HG03039 (cell line): ENCODE data around the gene CEP128.

Experiments used
- ATAC-seq: cut with Tn5 transposase; IDR thresholded peaks from one replicate; pipeline ENCODE4 v1.9.1; 2021; ENCODE audit warnings: mild to moderate bottlenecking, moderate library complexity; ENCODE audit not compliant: unreplicated experiment

Gene CEP128

DNA sequence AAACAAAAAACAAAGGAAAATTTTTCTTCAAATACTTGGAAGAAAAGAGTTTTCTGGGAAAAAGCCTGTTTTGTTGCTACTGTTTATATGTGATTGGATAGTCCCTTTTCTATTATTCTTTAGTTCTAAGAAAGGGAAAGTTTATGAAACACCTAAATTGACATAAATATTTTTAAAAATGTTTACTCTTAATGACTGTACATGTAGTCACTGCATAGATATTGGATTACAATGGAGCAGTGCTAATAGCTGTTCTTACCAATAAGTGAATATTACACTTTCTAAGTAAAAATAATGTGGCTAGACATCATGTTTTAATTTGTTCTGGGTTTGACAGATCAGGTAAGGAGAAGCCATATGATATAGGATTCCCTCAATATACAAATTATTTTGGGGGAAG lies 377.5 kb downstream of the CEP128 start:
- no peak for ATAC-seq

DNA sequence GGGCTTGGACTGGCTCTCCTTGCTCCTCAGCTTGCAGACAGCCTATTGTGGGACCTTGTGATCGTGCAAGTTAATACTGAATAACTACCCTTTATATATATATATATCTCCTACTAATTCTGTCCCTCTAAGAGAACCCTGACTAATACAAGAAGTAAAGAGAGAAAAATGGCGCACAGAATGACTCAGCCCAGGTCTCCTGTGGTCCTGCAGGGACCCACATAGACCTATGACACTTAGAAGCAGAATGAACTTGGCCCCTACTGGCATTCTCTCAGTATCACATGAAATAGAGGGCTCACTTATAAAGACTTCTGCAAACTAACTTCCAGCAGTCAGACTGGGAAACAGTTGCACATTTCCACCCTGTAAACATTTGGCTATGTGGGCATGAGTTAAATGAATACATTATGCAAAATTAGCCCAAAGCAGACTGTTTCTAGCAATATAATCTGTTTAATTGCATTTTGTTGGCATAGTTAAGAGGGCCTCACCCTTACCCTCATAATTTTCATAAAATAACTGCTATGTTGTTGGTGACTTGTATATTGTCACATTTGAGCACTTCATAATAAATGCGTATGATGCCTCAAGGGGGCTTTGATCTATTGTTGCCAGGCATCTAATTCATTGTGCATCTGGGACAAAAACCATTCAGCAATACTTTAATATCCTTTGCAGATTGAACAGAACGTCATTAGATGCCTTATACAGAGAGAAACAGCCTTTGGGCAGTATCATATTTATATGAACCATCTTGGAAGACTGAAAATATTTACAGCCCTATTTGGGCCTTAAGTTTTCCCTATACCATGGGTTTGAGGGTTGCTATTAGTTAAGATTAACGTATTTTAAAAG lies 380.5 kb downstream of the CEP128 start:
- ATAC-seq = peak; percentile 99

DNA sequence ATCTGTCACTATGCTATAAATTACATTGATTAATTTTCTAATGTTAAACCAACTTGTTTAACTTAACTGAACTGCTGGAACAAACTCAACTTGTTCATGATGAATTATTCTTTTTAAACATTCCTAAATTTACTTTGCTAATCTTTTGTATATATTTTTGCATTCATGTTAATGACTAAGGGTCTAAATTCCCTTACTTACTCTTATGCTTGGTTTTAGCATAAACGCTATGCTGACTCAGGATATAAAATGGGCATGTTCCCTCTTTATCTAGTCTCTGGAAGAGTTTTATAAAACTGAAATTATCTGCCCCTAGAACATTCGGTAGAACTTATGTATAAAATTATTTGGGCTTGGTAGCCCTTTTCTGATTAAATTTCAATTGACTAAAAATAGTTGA lies 387.4 kb downstream of the CEP128 start:
- no peak for ATAC-seq

DNA sequence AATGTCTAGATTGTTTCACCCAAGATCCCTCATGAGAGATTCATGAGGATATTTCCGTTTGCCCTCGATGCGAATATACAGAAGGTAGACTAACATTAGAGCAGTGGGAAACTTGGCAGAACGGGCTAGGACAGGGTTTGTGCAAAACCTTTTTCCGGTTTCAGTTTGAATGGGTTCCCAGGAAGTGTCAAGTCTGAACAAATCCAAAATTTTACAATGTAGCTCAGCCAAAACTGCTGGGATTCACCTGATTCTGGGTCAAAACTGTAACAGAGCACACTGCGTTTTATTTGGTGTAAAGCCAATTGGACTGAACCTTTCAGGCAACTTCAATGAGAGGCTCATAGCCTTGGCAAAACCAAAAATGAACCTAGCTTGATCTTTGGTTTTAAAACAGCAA lies 392.4 kb downstream of the CEP128 start:
- no peak for ATAC-seq

DNA sequence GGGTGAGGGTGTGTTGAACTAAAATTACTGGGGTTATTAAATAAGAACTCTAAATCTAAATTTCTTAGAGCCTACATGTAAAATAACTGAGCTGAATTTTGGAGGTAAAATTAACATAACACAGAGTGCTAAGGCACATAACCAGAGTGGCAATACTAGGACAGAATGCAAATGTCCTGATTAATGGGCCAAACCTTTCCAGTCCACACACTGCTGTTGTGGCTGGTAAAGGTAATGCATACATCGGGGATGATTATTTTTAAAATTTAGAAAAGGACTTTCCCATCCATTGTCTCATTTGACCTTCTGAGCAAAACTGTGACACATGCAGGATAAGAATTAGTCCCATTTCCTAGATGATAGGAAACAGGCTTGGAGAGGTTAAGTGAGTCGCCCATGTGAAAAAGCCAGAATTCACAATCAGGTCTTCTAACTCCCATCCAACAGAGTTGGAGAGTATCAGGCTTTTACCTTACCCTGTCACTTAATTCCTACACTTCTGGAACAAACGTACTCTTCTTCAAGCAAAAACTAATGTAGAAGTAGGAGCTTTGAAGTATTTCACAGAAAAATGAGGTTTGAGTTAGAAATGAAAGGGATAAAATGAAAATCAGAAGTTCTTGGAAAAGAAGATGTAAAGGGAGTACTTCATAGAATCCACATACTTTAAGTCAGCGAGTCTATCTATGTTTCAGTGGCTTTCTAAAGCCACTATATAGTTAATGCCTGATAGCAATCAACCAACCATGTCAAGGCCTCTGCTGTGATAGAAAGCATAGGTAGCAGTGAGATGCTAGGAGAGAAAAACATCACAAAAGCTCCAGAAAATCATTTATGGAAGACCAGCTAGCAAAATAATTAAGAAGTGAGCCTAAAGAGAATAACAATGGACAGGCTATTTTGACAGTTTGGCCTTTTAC lies 395.3 kb downstream of the CEP128 start:
- ATAC-seq = no peak

DNA sequence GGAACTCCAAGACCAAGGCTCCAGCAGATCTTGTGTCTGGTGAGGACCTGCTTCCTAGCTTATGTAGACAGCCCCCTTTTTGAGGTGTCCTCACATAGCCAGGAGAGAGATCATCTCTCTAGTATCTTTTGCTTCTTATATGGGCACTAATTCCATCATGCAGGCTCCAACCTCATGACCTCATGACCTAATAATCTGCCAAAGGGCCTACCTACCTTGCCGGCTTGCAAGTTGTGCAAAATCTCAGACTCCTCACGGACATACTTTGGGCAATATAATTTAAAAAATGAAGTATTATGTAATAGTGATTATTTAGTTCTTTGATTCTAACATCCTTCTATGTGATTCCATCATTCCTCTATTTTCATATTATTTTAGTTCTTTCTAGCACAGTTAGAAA lies 397.2 kb downstream of the CEP128 start:
- ATAC-seq = no peak

DNA sequence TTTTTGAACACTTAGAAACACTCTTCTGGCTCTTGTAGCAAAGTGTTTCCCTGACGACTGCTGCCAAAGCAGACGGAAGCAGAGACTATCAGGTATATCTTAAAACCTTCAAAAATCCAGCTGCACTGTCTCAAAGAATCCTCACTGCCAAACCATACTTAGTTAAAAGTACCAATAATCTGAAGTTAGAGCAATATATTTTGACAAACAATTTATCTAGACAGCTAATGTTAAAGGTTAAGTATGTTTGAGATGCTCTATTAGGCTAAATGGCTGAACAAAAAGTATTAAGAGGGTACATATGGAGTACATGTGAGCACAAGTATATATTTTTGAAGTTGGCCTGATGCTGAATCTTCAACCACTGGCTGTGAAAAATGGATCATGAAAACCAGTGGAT lies 398.3 kb downstream of the CEP128 start:
- ATAC-seq = no peak

DNA sequence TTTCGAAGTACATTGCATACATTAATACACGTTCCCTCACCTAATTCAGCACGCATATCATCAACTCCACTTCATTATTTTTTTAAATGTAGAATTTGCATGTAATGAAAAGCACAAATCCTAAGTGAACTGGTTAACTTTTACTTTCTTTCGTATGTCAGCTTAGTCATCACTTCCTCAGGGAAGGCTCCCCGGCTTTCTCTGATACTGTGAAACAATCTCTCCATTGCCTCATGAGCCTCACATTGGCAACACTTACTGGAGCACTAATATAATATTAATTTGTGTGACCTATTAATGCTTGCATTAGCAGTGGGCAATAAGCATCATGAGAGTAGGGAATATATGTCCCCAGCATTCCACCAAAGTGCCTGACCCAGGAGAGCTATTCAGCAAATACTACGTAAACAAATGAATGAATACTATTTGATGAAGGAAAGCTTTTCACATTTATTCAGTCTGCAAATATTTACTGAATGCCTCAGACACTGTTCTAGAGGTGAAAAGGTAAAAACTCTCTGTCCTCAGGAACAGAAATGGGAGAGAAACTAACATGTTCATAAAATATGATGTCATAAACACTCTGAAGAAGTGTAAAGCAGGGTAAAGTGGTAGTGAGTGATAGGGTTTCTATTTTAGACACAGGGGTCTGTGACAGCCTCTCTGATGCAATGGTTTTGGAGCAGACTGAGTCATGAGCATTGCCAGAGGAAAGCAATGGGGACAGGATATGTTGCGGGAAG lies 402.7 kb downstream of the CEP128 start:
- no peak for ATAC-seq

DNA sequence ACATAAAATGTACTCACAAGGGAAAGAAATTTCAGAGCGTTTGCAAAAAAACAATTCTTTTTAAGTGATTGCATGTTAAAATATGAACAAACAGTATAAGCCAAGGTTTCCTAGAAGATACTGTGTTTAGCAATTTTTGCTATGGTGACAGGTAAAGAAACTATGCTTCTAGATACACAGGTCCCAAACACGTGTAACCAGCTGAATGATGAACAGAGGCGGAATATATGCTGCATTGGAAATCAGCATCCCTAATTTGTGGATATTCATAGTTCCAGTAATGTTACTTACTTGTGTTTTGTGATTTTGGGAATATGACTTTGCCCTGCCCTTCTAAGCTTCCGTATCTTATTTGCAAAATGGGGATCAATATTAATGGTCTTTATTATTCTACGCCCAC lies 403.9 kb downstream of the CEP128 start:
- no peak for ATAC-seq

DNA sequence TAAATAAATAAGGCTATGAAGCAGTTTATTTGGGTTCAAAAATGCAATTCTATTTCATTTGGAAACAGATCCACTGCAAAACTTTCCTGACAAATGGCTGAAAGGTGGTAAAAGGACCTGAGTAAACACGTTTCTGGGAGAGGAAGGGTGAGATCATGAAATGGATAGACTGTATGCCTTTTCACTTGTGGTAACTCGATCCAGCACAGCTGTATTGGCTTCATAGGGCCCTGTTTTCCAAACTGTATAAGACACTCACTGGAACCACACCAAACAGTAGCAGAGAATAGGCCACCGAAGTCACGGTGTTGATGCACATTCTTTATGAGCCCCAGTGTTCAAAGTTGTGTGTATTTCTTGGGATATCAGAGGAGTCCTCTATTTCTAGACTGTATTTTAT lies 405.1 kb downstream of the CEP128 start:
- no peak for ATAC-seq

DNA sequence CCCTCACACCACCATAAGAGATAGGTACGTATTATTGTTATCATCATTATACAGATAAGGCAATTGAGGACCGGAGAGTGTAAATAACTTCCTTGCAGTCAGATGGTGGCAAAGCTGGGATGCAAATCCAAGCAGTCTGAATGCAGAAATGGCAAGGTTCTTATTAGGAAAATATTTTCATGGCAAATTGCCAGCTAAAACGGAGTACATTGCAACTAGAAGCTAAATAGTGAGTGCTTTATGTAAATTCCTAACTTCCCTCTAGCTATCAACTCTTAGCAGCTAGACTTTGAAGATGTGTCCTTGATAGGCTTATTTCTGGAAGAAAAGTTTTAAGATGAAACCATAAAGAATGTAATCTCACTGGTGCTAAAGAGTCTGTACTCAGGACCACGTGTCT lies 406.4 kb downstream of the CEP128 start:
- no peak for ATAC-seq

DNA sequence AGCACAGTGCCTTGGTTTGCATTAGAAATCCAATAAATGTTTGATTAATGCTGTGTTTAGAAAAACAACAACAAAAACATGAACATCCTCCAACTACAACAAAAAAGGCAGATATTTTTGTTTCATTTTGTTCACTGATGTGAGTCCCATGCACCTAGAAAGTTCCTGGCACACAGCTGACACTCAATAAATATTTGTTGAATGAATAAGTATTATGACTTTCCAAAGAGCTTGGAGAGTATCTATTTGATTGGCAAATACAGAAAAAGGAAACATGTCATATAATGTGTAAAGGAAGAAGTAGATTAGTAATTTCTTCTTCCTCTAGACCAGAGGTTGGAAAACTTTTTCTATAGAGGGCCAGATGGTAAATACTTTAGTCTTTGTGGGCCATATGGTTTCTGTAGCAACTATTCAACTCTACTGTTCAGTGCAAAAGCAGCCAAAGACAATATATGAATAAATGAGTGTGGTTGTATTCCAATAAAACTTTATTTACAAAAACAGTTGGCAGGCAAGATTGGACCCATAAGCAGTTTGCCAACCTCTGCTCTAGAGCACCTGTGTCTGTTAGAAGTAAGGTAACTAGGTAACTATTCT lies 417.9 kb downstream of the CEP128 start:
- ATAC-seq = no peak

DNA sequence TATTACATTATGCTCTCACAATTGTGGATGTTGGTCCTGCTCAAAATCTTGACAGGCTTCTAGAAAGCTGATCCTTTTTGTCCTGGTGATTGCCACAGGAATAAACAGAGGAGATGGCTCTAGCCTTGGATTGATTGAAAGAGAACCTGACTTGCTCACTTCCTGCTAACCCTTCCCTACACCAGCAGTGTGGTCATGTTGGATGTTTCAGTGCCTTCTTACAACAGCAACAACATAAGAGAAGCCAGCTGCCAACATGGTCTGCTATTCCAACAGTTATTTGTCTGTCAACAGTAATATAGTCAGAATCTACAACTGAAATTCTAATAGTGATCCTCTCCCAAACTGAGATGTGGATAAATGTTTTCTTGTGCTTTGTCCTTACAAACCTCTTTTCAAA lies 418.6 kb downstream of the CEP128 start:
- no peak for ATAC-seq

DNA sequence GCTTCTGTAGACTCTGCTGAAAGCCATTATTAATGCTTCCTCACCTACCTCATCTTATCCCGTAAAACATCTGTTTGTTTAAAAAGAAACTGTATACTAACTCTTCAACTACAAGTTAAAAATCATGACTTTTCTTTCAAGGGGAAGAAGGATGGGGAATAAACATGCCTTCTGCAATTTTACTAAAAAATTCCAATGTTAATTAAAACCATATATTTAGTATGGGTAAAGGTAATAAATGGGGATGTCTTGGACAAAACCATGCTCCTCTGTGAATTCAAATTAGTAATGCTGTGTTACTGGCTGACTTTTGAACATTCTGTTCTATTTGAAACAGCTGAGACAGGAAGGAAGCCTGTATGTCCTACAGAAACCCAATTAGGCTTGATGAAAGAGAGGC lies 419.1 kb downstream of the CEP128 start:
- no peak for ATAC-seq

DNA sequence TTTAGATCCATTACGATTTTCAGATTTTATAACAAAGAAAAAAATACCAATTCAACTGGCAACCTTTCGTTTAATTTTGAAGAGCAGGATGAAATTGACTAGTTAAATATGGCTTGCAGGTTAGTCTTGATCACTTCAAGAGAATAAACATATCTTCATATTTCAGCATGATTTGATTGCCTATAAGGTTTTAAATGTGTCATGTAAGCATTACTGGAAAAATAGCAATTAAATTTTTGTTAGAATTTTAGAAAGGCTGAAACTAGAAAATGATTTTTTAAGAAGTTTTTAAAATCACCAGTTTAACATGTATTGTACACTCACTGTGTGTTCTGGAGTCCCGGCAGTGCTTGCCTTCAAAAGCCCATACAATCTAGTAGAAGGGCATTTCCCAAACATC lies 420.1 kb downstream of the CEP128 start:
- ATAC-seq = no peak

DNA sequence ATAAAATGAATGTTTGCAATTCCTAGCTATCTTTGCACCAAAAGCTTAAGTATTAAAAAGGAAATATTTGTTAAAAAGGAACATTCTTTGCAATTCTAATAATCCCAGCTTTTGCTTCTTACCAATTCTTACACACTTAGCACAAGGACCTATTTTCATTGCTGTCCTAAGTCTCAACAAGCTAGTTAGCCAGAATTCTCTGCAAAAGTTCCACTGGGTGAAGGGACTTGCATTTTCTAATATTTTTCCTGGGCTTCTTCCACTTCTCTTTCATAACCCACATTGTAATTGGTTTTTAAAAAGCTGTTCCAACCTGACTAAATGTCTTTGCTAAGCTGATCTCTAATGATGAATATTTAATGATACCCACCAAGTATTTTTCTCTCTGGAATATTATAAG lies 422.5 kb downstream of the CEP128 start:
- no peak for ATAC-seq

DNA sequence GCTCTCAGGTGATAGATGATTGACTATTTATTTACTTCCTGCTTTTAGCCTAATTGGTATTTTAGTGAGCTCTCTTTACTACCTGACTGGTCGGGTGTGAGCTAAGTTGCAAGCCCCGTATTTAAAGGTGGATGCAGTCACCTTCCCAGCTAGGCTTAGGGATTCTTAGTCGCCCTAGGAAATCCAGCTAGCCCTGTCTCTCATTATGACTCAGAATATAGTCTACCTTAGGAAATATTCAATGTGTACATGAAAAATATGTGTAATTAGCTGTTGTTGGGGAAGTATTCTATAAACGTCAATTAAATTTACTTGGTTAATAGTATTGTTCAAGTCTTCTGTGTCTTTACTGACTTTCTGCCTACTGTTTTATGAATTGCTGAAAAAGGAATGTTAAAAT lies 423.4 kb downstream of the CEP128 start:
- ATAC-seq = no peak

DNA sequence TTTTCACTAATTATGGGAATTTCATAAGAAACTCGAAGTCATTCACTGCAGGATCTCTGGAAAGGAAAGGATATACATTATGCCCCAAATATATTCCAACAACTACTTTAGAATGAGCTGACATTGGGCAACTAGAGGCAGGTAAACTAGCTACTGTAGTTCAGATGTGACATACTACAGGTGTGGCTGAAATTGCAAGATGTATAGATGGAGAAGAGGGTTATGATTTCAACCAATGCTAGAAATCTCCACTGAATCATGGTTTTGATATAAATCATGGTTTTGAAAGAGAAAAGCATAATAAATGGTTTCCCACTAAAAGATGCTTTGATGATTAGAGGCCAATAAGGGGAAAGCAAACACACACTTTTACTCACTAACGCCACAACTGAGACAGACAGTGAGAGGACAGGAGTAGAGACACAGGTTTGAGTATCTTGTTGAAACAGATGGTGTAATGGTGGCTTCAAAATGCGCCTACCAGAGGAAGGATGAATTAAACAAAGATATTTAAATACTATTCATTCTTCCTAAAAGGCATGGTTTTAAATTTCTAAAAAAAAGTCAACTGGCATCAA lies 434.2 kb downstream of the CEP128 start:
- no peak for ATAC-seq

DNA sequence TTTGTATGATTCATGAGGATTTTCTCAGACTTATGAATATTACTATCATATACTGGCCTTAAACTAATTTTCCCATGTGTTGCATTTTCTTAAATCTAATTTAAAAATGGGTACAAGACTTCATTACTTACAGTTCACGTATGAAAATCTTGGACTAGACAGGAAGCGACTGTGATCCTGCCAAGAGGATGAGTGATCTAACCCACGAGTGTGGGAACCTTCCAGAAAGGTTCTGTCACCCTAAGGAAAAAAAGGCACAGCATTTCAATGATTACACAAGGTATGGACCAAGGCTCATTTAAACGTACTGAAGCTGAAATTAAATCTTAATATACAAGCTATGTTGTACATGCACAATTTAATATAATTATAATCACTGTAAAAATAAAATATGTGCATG lies 436.8 kb downstream of the CEP128 start:
- ATAC-seq = no peak

DNA sequence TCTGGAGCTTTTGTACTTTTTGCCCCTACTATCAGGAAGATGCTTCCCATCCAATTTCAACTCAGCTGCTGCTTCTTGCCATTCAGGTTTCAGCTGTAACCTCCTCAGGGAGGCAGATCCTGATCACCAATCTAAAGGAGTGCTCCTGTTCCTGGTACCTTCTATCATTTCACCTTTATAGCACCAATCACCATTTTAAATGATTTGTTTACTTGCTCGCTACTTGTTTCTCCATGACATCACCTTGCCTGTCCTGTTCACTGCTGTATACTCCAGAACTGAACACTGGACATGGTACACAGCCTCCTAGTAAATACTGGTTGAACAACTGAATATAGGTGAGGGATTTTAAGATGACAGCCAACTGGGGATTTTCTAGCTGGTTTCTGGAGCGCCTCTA lies 443.0 kb downstream of the CEP128 start:
- ATAC-seq = no peak

DNA sequence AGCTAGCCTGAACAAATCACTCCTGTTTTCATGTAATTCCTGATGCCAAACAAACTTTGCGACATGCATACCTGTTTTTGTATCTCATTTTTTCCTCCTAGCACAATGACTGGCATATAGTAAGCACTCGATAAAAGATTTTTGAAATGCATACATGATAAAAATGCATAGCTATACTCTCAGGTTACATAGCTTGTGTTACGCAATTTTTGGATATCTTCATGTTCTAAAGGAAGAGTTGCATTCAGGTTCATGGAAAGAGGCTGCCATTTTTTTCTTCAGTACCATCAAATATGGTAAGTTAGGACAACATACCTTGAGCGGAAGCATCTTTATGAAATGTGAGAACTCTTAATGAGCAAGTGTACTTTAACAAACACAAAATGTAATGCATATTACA lies 445.4 kb downstream of the CEP128 start:
- no peak for ATAC-seq
